H1 (cell line): ENCODE measurements around the gene KRT222. TPM values are rescaled to one million over a fixed set of nuclear protein-coding genes. Genes with fewer than 3 reads are reported as not detected.

Experiments
- CHD2 ChIP-seq: IDR thresholded peaks from 2 replicates; pipeline ENCODE4 v1.6.1; 2012; ENCODE audit warnings: low read length, improper control_type of control experiment
- KDM4A ChIP-seq: IDR thresholded peaks from one replicate; pipeline ENCODE4 v1.7.1; 2012; ENCODE audit warnings: low read depth, mild to moderate bottlenecking, moderate library complexity, low read length, inconsistent platforms; ENCODE audit not compliant: severe bottlenecking
- POU5F1 ChIP-seq: IDR thresholded peaks from 2 replicates; pipeline ENCODE4 v1.6.1; 2011; ENCODE audit warnings: low read depth, mild to moderate bottlenecking, low read length, moderate library complexity
- SIN3A ChIP-seq, 2 experiments: IDR thresholded peaks in 1 of 2; conservative IDR thresholded peaks in 1 of 2; 2 replicates each; pipeline ENCODE4 v1.6.1; 2011 to 2012; ENCODE audit warnings: low read length in 2 of 2, improper control_type of control experiment in 1 of 2, low read depth in 1 of 2, mild to moderate bottlenecking in 1 of 2
- polyA plus RNA-seq, 7 experiments: library from polyadenylated mRNA; depleted of rRNA in 3 of 7; stranded (reverse) in 5 of 7; unstranded in 2 of 7; fragments of >200 nt in 5 of 7; fragments of 200-250 nt in 2 of 7; gene quantifications; 1 replicate in 5 of 7; 2 replicates in 1 of 7; 4 replicates in 1 of 7; pipeline versions ENCODE4 v1.2.1 to v1.2.3, GENCODE V29; 2011 to 2013; ENCODE audit warnings: missing spikeins in 2 of 7, mixed read lengths in 2 of 7
- total RNA-seq: library from RNA; stranded (reverse); fragmentation: NEBNext Ultra II Directional; extraction: Animal tissue kit (Norgen Biotek cat#: 25700); gene quantifications from 2 replicates; pipeline ENCODE4 v1.2.1, GENCODE V29; 2021

The KRT222 gene
- total and polyA plus RNA-seq, 2 of the 8 experiments (the other 6 are each of a cell fraction or from before 2014, with no cell fraction given) = 0.08 to 0.61 TPM

DNA sequence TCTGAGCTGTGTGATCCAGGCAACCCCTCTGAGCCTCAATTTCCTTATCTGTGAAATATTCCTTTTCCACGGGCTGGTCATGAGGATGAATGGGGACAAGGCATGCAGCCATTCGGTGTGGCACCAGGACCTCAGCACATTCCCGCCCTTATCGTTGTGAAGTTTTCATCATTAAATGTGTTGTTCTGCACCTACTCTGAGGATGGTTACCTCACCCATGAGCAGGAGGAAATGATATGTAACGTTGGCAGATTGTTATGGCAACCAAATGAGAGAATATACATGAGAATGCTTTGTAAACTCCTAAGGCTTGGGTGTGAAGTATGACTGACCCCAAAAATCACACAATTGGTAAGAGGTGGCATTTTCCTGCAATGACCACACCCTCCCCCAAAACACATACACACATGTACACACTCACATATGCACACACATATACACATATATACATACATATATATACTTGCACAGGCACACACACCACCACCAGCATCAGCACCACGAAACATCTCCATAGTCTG, 56.9 kb downstream of the KRT222 start (continued):
- no peak for TF ChIP-seq KDM4A
- TF ChIP-seq SIN3A (conservative IDR thresholded peaks at IDR 0.05 in 1 of 2, IDR thresholded peaks at IDR 0.05 in 1 of 2; ENCODE audit: low read depth in 1 of 2, low read length in 2 of 2) = no peak
- TF ChIP-seq CHD2 = no peak
- TF ChIP-seq POU5F1 = no peak
